NCI-H1694 treated with DMSO at 0.1 percent for 48 hours (cell line): Measurements from ENCODE around the gene ASZ1.

Experiments
- DNase-seq: peaks from one replicate; lab custom pipeline; 2025; lab: John Stamatoyannopoulos, UW

The ASZ1 gene

DNA sequence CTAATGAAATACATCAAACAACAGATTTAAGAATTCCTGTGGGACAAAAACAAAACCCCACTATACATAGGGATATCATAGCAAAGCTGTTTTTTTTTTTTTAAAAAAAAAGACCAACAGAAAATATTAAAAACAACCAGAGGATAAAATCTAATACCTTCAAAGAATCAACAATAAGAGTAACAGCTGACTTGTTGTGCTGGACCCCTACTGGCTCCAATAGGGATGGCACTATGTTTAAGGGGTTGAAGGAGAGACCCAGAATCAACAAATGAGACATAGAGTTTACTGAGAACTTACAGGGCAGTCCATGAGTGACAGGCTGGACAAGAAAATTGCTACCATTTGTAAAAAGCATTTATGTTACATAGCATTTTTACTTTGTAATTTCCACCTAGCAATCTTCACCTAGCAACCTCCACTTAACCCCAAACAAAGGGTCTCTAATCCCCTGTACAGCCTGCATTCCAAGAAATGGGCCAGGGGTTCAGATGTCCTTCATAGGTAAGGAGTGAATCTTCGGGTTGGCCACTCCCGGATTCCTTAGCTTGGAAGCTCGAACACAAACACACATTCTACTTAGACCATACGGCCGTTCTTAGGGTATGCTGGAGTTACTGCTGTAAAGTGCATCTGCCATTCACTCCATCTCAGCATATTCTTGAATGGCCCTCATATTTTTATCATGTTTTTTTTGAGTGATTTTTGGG, 25.8 kb downstream of the ASZ1 start:
- DNase-seq: no peak

- DNase-seq: peak; percentile 21
Observed at GRCh38 chr7:117399820-117400422, 27.4 kb downstream of the ASZ1 start.

DNA sequence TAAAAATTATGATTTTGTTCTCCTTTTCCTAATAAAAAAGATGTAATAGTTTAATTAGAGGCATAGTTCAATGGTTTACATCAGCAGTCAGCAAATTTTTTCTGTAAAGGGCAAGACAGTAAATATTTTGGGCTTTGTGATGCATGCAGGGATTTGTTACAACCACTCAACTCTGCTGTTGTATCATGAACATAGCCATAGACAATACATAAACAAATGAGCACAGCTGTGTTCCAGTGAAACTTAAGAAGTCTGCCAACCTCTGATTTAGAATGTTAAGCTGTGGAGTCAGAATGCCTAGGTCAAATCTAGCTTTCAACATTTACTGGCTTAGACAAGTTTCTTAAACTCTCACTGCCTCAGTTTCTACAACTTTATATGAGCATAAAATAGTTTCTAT, 31.6 kb downstream of the ASZ1 start:
- no peak for DNase-seq

DNA sequence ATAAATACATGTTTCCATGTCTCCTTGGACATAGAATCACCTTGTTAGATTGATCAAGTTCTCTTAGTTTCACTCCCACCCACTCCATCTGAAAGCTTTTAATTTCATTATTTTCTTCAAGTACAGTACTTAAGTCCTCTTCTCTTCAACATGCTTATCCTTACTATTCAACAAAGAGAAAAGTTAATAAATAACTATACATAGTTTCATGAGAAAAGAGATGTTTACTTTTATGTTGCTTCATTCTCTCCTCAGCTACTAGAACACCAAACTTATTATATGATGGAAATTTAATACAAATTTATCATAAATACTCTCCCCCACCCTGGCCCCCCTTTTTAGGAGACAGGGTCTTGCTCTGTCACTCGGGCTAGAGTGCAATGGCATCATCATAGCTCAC, 33.5 kb downstream of the ASZ1 start:
- DNase-seq: no peak

- no peak for DNase-seq
Observed at GRCh38 chr7:117389871-117390270, 37.4 kb downstream of the ASZ1 start.

- DNase-seq: no peak
Observed at GRCh38 chr7:117386110-117386706, 41.1 kb downstream of the ASZ1 start.

GRCh38 chr7:117385363-117386109, 41.8 kb downstream of the ASZ1 start:
- DNase-seq: peak; percentile 71

DNA sequence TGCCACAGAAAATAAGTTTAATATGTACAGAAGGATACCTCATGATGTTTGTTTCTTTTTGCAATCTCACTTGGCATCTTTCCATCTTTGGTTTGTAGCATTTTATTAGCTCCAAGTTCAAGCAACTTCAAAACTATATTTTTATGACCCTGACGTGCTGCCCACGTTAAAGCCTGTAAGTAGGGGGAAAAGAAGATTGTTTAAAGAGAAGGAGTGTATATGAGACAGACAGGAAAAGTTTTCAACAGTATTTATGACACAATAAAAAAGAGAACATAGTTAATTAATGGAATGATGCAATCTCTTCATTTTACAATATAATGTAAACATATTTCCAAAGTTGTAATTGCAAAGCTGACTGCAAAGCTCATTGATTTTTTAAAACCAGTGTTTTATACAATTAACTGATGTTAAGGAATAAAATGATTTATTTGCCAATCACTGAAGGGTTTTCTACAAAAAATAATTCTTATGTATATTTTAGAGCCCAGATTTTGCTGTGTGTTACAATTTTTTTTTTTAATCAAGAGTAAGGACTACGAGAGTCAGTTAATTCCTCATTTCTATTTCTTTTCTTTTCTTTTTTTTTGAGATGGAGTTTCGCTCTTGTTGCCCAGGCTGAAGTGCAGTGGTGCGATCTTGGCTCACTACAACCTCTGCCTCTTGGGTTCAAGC, 42.5 kb downstream of the ASZ1 start:
- no peak for DNase-seq

DNA sequence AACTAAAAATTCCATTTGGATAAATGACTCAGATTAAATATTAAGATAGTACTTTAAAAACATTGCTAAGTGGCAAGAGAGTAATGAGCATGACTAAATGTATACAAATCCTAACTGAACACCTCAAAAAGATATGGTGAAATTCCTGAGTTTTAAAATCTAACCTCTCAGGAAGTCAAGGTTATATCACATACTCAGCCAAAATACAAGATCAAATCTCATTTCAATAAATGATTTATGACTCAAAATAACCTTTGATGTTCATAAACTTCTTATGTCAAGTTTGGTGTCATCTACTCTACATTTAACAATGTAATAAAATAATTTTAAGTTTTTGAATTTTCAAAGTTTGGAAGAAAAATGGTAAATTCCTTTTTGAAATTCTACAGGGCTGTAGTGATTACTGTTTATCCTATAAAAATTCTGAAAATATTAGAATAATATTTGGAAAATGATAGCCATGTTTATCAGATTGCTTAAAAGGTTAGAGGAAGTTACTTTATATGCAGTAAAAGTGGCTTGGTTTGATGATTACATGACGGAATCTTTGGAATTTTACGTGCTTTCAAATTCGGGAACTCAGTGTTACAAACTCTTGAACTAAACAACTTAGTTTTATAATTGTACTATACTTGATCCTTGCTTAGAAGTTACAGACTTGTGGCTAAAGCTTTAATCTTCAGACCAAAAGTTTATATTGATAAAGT, 43.7 kb downstream of the ASZ1 start:
- no peak for DNase-seq

- DNase-seq: no peak
Observed at GRCh38 chr7:117383046-117383445, 44.2 kb downstream of the ASZ1 start.

DNA sequence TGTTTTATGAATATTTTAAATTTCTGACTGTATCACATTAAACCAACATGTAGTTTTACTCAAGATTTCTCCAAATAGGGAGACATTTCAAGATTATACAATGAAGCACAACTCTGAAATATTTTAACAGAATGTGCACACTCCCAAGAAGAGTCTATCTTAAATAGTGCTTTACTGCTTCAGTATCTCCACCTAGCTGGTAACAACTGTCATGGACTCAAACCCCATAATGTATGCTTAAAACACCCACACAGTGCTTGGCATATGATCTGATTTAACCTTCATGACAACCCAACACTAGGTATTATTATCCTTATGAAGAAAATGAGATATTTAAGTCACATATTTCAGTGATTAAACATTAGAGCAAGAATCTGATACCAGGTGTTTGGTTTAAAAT, 45.9 kb downstream of the ASZ1 start:
- DNase-seq: no peak

GRCh38 chr7:117375380-117375779, 51.9 kb downstream of the ASZ1 start:
- no peak for DNase-seq

- DNase-seq: no peak
Observed at GRCh38 chr7:117372073-117372472, 55.2 kb downstream of the ASZ1 start.

DNA sequence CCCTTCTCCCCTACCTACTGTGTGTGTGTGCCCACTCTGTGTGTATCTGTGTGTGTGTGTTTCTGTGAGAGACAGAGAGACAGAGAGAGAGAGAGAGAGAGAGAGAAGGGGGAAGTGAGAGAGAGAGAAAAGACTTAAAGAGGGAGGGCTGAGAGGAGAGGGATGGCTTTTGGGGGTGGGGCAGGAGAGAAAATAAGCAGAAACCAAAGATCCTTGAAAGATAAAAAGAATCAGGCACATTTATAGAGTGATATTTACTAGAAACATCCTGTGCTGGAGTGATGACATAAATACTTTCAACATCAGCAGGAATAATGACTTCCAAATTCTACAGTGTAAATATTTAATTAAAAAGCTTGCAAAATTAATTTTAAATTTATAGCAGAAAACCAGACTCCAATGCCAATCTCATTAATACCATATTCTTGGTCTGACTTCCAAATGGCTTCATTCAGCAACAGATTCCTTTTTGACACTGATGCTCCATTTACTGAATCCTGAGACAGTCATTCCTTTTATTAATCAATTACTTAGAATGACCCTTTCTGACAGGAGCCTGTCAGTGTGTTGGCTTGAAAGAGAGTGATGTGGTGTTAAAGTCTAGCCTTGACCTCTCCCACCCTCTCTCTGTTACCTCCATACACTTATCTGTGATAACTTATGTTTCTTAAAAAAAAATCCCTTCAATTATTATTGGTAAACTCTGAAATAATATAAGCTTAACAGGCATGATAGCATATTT, 62.8 kb downstream of the ASZ1 start:
- no peak for DNase-seq

DNA sequence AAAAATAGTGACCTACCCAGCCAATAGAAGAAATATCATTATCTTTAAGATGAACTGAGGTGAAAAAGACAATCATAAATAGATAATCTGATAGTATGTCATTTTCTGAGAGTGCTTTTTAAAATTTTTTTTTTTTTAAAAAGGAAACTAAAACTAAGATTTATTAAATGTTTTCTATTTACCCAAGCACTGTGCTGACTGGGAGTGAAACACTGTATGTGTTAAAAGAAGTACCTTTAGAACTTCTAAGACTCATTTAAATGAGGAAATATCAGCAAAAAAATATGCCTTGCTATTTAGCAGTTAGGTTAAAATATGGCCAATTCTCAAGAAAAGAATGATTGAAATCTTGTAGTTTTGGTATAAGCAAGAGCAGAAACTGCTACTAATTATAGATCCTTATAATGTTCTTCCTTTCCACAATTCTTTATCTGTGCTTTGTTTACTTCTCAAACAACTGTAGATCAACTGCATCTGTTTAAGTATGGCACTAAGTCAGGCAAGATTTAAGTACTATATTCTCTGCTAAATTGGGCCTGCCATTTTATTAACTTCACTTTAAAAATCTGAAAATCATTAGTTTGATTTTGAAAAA, 64.9 kb downstream of the ASZ1 start:
- DNase-seq: no peak

- DNase-seq: no peak
Observed at GRCh38 chr7:117350027-117350426, 77.3 kb downstream of the ASZ1 start.

GRCh38 chr7:117349570-117349969, 77.7 kb downstream of the ASZ1 start:
- no peak for DNase-seq

GRCh38 chr7:117347962-117348672, 79.2 kb downstream of the ASZ1 start:
- DNase-seq: no peak

DNA sequence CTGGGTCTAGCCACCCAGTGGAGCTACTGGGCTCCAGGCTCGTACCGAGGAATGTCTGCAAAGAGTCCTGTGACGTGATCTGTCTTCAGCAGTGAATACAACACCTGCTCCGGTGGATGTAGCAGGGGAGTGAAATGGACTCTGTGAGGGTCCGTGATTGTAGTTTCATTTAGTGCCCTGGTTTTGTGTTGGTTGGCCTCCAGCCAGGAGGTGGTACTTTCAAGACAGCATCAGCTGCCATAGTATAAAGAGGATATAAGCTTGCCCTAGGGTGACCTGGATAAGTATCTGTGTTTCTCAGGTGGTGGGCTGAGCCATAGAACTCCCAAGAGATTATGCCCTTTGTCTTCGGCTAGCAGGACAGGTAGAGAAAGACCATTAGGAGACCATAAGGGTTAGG, 79.8 kb downstream of the ASZ1 start:
- DNase-seq: no peak

DNA sequence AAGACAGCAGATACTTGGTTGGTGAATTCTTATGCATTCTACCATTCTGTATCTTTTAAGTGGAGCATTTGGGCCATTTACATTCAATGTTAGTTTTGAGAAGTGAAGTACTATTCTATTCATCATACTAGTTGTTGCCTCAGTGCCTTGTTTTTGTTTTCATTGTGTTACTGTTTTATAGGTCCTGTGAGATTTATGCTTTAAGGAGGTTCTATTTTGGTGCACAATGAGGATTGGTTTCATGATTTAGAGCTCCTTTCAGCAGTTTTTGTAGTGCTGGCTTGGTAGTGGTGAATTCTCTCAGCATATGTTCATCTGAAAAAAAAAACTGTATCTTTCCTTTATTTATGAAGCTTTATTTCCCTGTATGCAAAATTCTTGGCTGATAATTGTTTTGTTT, 81.1 kb downstream of the ASZ1 start:
- no peak for DNase-seq
